Small intestine (tissue), 7 donors: ENCODE measurements around the gene ATXN7L2. TPM values are rescaled to one million over a fixed set of nuclear protein-coding genes. Genes with fewer than 3 reads are reported as not detected.

Source experiments
- DNase-seq, 2 donors: peaks; one replicate each; pipeline versions ENCODE4 v3.0.0 to v3.0.0-alpha.2; 2013
- FAIRE-seq: peaks from 2 replicates; lab custom pipeline; 2012; peaks lifted over from hg19 to GRCh38; lab: Jason Lieb, UNC
- H3K27ac ChIP-seq, 3 donors: one replicate each; pipeline ENCODE4 v1.5.1; 2013; ENCODE audit warnings: low read length in 2 of 3, mild to moderate bottlenecking in 2 of 3, control low read depth in 1 of 3, inconsistent platforms in 1 of 3, low read depth in 1 of 3, moderate library complexity in 1 of 3
- H3K27me3 ChIP-seq, 3 donors: one replicate each; pipeline ENCODE4 v1.6.1; 2013; ENCODE audit warnings: low read length in 3 of 3, inconsistent platforms in 1 of 3; ENCODE audit not compliant: control insufficient read depth in 3 of 3, insufficient read depth in 3 of 3
- H3K36me3 ChIP-seq, 3 donors: one replicate each; pipeline ENCODE4 v1.6.1; 2013; ENCODE audit warnings: low read length in 3 of 3, inconsistent platforms in 1 of 3, low read depth in 1 of 3, mild to moderate bottlenecking in 1 of 3, moderate library complexity in 1 of 3; ENCODE audit not compliant: control insufficient read depth in 3 of 3, insufficient read depth in 2 of 3
- H3K4me1 ChIP-seq, 3 donors: one replicate each; pipeline ENCODE4 v1.6.1; 2013; ENCODE audit warnings: low read length in 2 of 3, inconsistent platforms in 1 of 3, low read depth in 1 of 3, mild to moderate bottlenecking in 1 of 3, moderate library complexity in 1 of 3; ENCODE audit not compliant: control insufficient read depth in 3 of 3, insufficient read depth in 2 of 3
- H3K4me3 ChIP-seq, 3 donors: one replicate each; pipeline ENCODE4 v1.5.1; 2013; ENCODE audit warnings: low read length in 3 of 3, control low read depth in 1 of 3, inconsistent platforms in 1 of 3, low read depth in 1 of 3, mild to moderate bottlenecking in 1 of 3, moderate library complexity in 1 of 3
- H3K9me3 ChIP-seq, 2 donors: one replicate each; pipeline ENCODE4 v1.6.1; 2013; ENCODE audit warnings: low read depth in 1 of 2, low read length in 1 of 2; ENCODE audit not compliant: control insufficient read depth in 2 of 2, insufficient read depth in 1 of 2
- WGBS, 3 donors: extraction: QIAGEN DNeasy Blood & Tissue Kit; methylation state at CpG; one replicate each; pipeline ENCODE4 v1.1.7; 2013; 5-methylcytosine and 5-hydroxymethylcytosine counted together
- polyA plus RNA-seq, 4 donors: library from polyadenylated mRNA; stranded (reverse) in 3 of 4; unstranded in 1 of 4; fragments of 200-250 nt in 3 of 4; fragments of 120-200 nt in 1 of 4; gene quantifications; one replicate each; pipeline versions ENCODE4 v1.2.1 to v1.2.3, GENCODE V29; 2013
- donor health status: healthy with polysubstance abuse.
- donor health status: control.
- donor health status: control.
- donor health status: Bipolar disorder and iron deficiency.
- donor health status: healthy.

Gene ATXN7L2
- polyA plus RNA-seq, 4 donors, result 4.8 to 8.9 (median 6.2) TPM

DNA sequence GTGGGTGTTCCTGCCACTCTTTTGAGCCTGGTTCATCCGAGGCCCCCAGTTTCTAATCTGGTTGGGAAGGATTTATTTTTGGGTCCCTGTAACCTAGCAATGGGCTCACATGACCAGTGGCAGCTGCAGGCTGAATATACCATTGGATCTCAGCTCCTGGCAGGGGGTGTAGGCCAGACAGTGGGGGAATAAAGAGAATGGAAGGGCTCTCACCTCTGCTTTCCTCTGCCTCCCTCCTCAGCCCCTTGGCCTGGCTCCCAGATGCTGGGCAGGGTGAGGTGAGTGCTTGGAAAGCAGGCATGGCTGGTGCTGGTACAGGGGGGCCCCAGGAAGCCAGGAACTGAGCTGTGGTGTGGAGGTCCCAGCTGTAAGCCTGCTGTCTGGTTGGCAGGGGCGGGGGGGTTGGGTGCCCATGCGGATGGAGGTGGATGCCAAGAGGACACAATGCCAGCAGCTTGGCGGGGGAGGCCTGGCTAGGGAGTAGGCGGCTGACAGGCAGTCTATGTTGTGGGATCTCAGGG, 52.3 kb downstream of the ATXN7L2 start:
- Histone ChIP-seq H3K36me3 (no peaks in the 10 kb centered on the region), H3K27me3 (no peaks in the 10 kb centered on the region), H3K27ac (no peak overlapping the region), H3K9me3 (no peaks in the 10 kb centered on the region), H3K4me3 (no peak overlapping the region), H3K4me1 (peaks cover 0 to 5% (median 0%) of the 10 kb centered on the region in 3 donors)
- FAIRE-seq (no peak), DNase-seq (no peak)
- WGBS, 3 donors, result 68 to 88% (median 84%) methylated on average over 5 of the region's 5 CpGs

DNA sequence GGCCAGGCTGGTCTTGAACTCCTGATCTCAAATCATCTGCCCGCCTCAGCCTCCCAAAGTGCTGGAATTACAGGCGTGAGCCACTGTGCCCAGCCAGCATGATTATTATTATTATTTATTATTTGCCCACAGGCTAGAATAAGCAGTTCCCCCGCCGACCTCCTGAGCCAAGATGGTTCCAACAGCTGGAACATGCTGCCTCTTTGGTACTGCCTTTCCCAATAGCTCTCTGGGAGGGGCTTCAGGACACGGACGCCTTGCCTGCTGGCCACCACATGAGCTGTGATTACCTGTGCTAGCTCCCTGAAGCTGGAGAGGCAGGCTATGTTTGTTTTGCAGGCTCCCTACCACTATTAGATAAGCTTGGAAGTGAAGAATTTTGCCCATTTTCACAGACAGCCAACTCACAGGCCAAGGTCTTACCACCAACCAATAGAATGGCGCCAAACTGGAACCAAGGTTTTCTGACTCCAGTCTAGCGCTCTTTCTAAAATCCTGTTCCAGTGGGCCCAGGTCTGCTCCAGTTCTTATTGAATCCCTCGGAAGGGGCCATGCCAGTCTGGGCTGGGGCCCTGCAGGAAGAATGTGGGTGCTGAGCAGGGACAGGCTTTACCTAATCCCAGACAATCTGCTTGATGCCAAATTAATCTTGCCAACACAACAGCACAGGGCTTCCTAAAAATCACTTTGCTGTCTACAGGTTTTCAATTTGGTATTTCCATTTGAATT, 53.9 kb downstream of the ATXN7L2 start:
- peaks cover 0 to 2% (median 0%) of the 10 kb centered on the region in 3 donors for H3K4me1 ChIP-seq
- H3K27ac ChIP-seq, result no peak overlapping the region
- H3K36me3 ChIP-seq, result no peaks in the 10 kb centered on the region
- FAIRE-seq (no peak), DNase-seq (no peak)
- H3K9me3 ChIP-seq, result no peaks in the 10 kb centered on the region
- no peaks in the 10 kb centered on the region for H3K27me3 ChIP-seq
- 87 to 95% (median 91%) methylated on average over 9 of the region's 9 CpGs for WGBS, 3 donors
- no peak overlapping the region for H3K4me3 ChIP-seq

DNA sequence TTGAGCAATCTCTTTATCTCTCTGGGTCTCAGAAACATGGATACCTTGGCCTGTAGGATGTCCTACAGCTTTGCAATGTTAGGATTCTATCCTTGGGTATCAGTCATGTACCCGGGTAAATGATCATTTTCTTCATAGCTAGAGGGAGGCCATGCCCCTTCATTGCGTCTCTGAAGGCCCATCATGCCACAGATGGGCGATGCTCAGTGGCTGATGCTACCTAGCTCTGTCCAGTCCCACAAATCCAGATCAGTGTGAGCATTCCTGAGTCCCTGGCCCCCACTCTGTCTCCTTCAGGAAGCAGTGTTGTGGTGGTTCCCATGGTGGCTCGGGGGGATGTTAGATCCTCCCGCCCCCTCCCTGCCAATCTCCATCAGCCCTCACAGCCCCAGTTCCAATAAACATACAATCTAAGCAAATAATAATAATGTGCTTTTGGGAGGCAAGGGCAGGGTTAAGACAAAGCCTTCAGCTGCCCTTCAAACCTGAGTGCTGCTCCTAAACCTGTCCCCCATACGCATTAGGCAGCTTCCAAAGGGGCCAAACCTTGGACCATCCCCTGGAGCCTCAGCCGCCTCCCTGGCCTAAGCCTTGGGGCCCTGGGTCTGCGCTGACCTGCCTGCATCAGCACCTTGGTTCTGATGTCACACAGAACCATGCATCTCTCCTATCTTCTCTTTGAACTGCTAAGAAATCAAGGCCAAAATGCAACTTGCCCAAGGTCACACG, 55.3 kb downstream of the ATXN7L2 start:
- WGBS, 3 donors, result 90 to 93% (median 92%) methylated on average over 9 of the region's 9 CpGs
- H3K36me3 ChIP-seq, result no peaks in the 10 kb centered on the region
- no peak overlapping the region for H3K27ac ChIP-seq
- no peaks in the 10 kb centered on the region for H3K4me1 ChIP-seq
- no peak overlapping the region for H3K4me3 ChIP-seq
- H3K27me3 ChIP-seq, result no peaks in the 10 kb centered on the region
- no peak for FAIRE-seq
- no peaks in the 10 kb centered on the region for H3K9me3 ChIP-seq
- DNase-seq, result no peak

DNA sequence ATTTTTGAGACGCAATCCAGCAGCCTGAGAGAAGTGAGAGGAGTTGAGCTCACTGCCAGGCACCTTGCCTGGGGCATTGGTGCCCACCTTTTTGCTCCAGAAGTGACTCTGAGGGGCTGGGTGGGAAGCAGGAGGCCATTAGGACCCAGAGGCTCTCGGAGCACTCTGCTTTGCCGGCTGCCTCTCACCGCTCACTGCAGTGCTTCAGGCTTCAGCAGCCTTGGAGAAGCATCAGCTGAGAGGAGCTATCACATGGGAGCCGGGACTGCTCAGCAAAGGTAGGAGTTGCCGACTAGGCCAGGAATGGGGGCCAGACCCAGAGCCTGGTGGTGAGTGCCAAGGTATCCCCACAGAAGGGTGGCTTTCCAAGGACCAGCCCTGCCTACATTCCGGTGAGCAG, 56.0 kb downstream of the ATXN7L2 start, which contains the start of gene GPR61:
TSS of gene GPR61 (plus strand) at position 197 of the 400 bp plus-strand sequence. CDS start 3,151 bp downstream, outside the sequence.
- WGBS, 3 donors, result 59 to 70% (median 64%) methylated on average over 7 of the region's 7 CpGs
- H3K4me3 ChIP-seq, result no peak within 1 kb of the TSS
- H3K9me3 ChIP-seq, result no peaks in the 10 kb centered on the region
- H3K27ac ChIP-seq, result no peak within 1 kb of the TSS
- FAIRE-seq, result no peak
- DNase-seq, result no peak
- no peaks in the 10 kb centered on the region for H3K36me3 ChIP-seq
- no peaks in the 10 kb centered on the region for H3K4me1 ChIP-seq
- no peaks in the 10 kb centered on the region for H3K27me3 ChIP-seq

DNA sequence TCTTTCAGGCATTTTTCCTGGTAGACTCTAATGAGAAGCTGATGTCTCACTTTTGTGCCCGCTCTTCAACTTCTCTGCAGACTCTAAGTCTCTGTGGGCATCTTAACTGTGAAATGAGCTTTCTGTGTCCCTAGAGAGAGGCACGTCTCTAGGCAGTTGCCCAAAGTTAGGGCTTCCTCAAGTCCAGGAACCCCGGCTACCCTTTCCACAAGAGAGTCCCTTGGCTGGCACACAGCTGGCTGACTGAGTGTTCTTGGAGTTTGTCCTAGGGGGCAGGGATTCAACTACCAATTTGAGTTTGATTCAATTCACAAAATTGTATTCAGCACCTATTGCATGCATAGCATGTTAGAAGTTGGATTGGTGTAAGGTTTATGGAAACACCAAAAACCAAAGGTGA, 57.4 kb downstream of the ATXN7L2 start:
- no peak overlapping the region for H3K4me3 ChIP-seq
- WGBS, 3 donors, result 79 to 80% (median 79%) methylated on average over 3 of the region's 3 CpGs
- FAIRE-seq, result no peak
- H3K27ac ChIP-seq, result no peak overlapping the region
- H3K36me3 ChIP-seq, result no peaks in the 10 kb centered on the region
- H3K27me3 ChIP-seq, result no peaks in the 10 kb centered on the region
- no peaks in the 10 kb centered on the region for H3K4me1 ChIP-seq
- no peaks in the 10 kb centered on the region for H3K9me3 ChIP-seq
- DNase-seq, result no peak

Other genes with a start within 250 kb of the ATXN7L2 start
- 1 to 10 TPM in 2 of 4 donors, under 1 TPM in 2; under 0.01 to 7.9 (median 1.5) TPM for gene CELSR2, start 234.4 kb upstream of the ATXN7L2 start, polyA plus RNA-seq
- gene PSRC1, start 200.8 kb upstream of the ATXN7L2 start, polyA plus RNA-seq, result 10 to 100 TPM in 2 of 4 donors, 1 to 10 TPM in 1, under 1 TPM in 1; 0.67 to 15.5 (median 8.0) TPM
- gene MYBPHL, start 176.9 kb upstream of the ATXN7L2 start, polyA plus RNA-seq, result 10 to 100 TPM in 1 of 4 donors, under 1 TPM in 1, not detected in 2; 0.16 to 24.1 TPM
- 10 to 100 TPM in 3 of 4 donors, 1 to 10 TPM in 1; 7.0 to 51.5 (median 23.6) TPM for gene SORT1, start 86.0 kb upstream of the ATXN7L2 start, polyA plus RNA-seq
- gene PSMA5, start 57.5 kb upstream of the ATXN7L2 start, polyA plus RNA-seq, result 100 to 1,000 TPM in 3 of 4 donors, 10 to 100 TPM in 1; 99.3 to 113 (median 104) TPM
- gene SYPL2, start 17.4 kb upstream of the ATXN7L2 start, polyA plus RNA-seq, result under 1 TPM in 2 of 4 donors, not detected in 2; 0.65 to 0.67 TPM
- gene CYB561D1, start 10.2 kb downstream of the ATXN7L2 start, polyA plus RNA-seq, result 1 to 10 TPM; 5.1 to 8.6 (median 7.2) TPM
- 1 to 10 TPM; 1.3 to 2.9 (median 2.2) TPM for gene AMIGO1, start 25.8 kb downstream of the ATXN7L2 start, polyA plus RNA-seq
- gene GPR61, start 56.0 kb downstream of the ATXN7L2 start, polyA plus RNA-seq, result under 1 TPM in 2 of 4 donors, not detected in 2; 0.09 to 0.64 TPM
- gene GNAI3, start 64.7 kb downstream of the ATXN7L2 start, polyA plus RNA-seq, result 1 to 10 TPM; 3.0 to 7.4 (median 4.1) TPM
- under 1 TPM in 2 of 4 donors, not detected in 2; 0.04 to 0.28 TPM for gene GNAT2, start 135.7 kb downstream of the ATXN7L2 start, polyA plus RNA-seq
- gene AMPD2, start 135.9 kb downstream of the ATXN7L2 start, polyA plus RNA-seq, result 10 to 100 TPM; 25.9 to 50.8 (median 35.2) TPM
- 100 to 1,000 TPM in 3 of 4 donors, 10 to 100 TPM in 1; 81.9 to 316 (median 206) TPM for gene GSTM4, start 172.2 kb downstream of the ATXN7L2 start, polyA plus RNA-seq
- gene GSTM2, start 184.2 kb downstream of the ATXN7L2 start, polyA plus RNA-seq, result 100 to 1,000 TPM in 1 of 4 donors, 10 to 100 TPM in 3; 29.4 to 170 (median 54.2) TPM
- 100 to 1,000 TPM in 2 of 4 donors, 1 to 10 TPM in 1, under 1 TPM in 1; 0.97 to 175 (median 51.6) TPM for gene GSTM1, start 203.9 kb downstream of the ATXN7L2 start, polyA plus RNA-seq
- 1 to 10 TPM in 3 of 4 donors, not detected in 1; 1.1 to 4.4 (median 3.0) TPM for gene GSTM5, start 228.3 kb downstream of the ATXN7L2 start, polyA plus RNA-seq